B cell (primary cell): ENCODE measurements around the gene PSMA6. TPM values are rescaled to one million over a fixed set of nuclear protein-coding genes. Genes with fewer than 3 reads are reported as not detected.

Experiments used
- ATAC-seq: fragments of 200-7000 bp; cut with Tn5 transposase; one replicate; pipeline ENCODE4 v1.10.0; 2021; ENCODE audit warnings: low read depth, mild to moderate bottlenecking, moderate number of reproducible peaks, moderate library complexity
- CTCF ChIA-PET: fragments of 350-600 bp; sonication (Branson Sonifier 250); formaldehyde crosslinking; loops from one replicate; lab custom pipeline; 2021; ENCODE audit warnings: antibody characterized with exemption, inconsistent platforms; lab: Charles Lee
- POLR2A ChIA-PET: fragments of 350-600 bp; sonication (Branson Sonifier 250); formaldehyde crosslinking; loops from one replicate; lab custom pipeline; 2021; ENCODE audit warnings: antibody characterized with exemption; lab: Charles Lee
- DNase-seq: peaks from one replicate; pipeline ENCODE4 v3.0.0; 2013
- H2AFZ ChIP-seq: 2 replicates; pipeline ENCODE4 v1.6.1; 2012; ENCODE audit warnings: mild to moderate bottlenecking, low read depth, low read length; ENCODE audit not compliant: insufficient read depth, poor library complexity, severe bottlenecking
- H3K27ac ChIP-seq, 2 donors: 1 replicate in 1 of 2; 2 replicates in 1 of 2; pipeline ENCODE4 v1.5.1; 2012 to 2013; ENCODE audit warnings: low read length in 2 of 2, mild to moderate bottlenecking in 2 of 2, moderate library complexity in 1 of 2
- H3K27me3 ChIP-seq, 4 experiments: fragments of 200-600 bp in 1 of 4; sonication (generic) in 1 of 4; replicated peaks in 1 of 4; 1 replicate in 2 of 4; 2 replicates in 2 of 4; pipeline versions ENCODE4 v1.6.1 to v1.7.0; 2013 to 2016; ENCODE audit warnings: low read length in 3 of 4, mild to moderate bottlenecking in 2 of 4, mixed read lengths in 1 of 4, moderate library complexity in 1 of 4; ENCODE audit not compliant: insufficient read depth in 4 of 4, control insufficient read depth in 3 of 4; ENCODE audit errors: control extremely low read depth in 1 of 4
- H3K36me3 ChIP-seq, 2 experiments: replicated peaks in 1 of 2; 1 replicate in 1 of 2; 2 replicates in 1 of 2; pipeline versions ENCODE4 v1.6.1 to v1.7.1; 2013; ENCODE audit warnings: low read length in 1 of 2; ENCODE audit not compliant: insufficient read depth in 2 of 2, control insufficient read depth in 1 of 2; ENCODE audit errors: control extremely low read depth in 1 of 2, extremely low read depth in 1 of 2
- H3K4me1 ChIP-seq, 2 donors: fragments of 200-600 bp in 1 of 2; sonication (generic) in 1 of 2; 1 replicate in 1 of 2; 2 replicates in 1 of 2; pipeline versions ENCODE4 v1.5.1 to v1.6.1; 2013 to 2017; ENCODE audit warnings: low read length in 2 of 2; ENCODE audit not compliant: control insufficient read depth in 2 of 2, insufficient read depth in 2 of 2
- H3K4me2 ChIP-seq: replicated peaks from 2 replicates; pipeline ENCODE3; 2012; ENCODE audit warnings: mild to moderate bottlenecking, low read depth, low read length; ENCODE audit not compliant: poor library complexity, severe bottlenecking
- H3K4me3 ChIP-seq, 5 experiments: fragments of 200-600 bp in 1 of 5; sonication (generic) in 1 of 5; 1 replicate in 3 of 5; 2 replicates in 2 of 5; pipeline versions ENCODE4 v1.5.1 to v1.7.0; 2011 to 2016; ENCODE audit warnings: low read length in 4 of 5, mild to moderate bottlenecking in 4 of 5, low read depth in 2 of 5, control low read depth in 1 of 5, moderate library complexity in 1 of 5; ENCODE audit not compliant: insufficient read depth in 1 of 5; ENCODE audit errors: control extremely low read depth in 1 of 5, extremely low read depth in 1 of 5
- H3K79me2 ChIP-seq: fragments of 200-600 bp; sonication (generic); one replicate; pipeline ENCODE4 v1.6.0; 2016; ENCODE audit warnings: low read length; ENCODE audit not compliant: control insufficient read depth, insufficient read depth
- H3K9ac ChIP-seq: fragments of 200-600 bp; sonication (generic); 2 replicates; pipeline ENCODE4 v1.6.1; 2017; ENCODE audit warnings: mild to moderate bottlenecking, low read length, moderate library complexity
- H3K9me3 ChIP-seq, 3 donors: one replicate each; pipeline versions ENCODE4 v1.6.1 to v1.7.1; 2013; ENCODE audit warnings: low read length in 2 of 3; ENCODE audit not compliant: control insufficient read depth in 2 of 3, insufficient read depth in 1 of 3; ENCODE audit errors: control extremely low read depth in 1 of 3
- H4K20me1 ChIP-seq: 2 replicates; pipeline ENCODE4 v1.6.0; 2012; ENCODE audit warnings: mild to moderate bottlenecking, low read length; ENCODE audit not compliant: insufficient read depth, control insufficient read depth, poor library complexity, severe bottlenecking
- H3K27ac Mint-ChIP-seq: one replicate; pipeline ENCODE4 v1.8.0; 2021; ENCODE audit warnings: mixed read lengths
- H3K27me3 Mint-ChIP-seq: one replicate; pipeline ENCODE4 v1.8.0; 2021; ENCODE audit warnings: mixed read lengths
- H3K4me1 Mint-ChIP-seq: one replicate; pipeline ENCODE4 v1.8.0; 2021; ENCODE audit warnings: mixed read lengths
- H3K4me3 Mint-ChIP-seq: one replicate; pipeline ENCODE4 v1.8.0; 2021; ENCODE audit warnings: mixed read lengths
- H3K9me3 Mint-ChIP-seq: one replicate; pipeline ENCODE4 v1.8.0; 2022; ENCODE audit warnings: mixed read lengths; ENCODE audit not compliant: insufficient read depth
- CTCF ChIP-seq: fragments of 200-600 bp; IDR thresholded peaks from one replicate; pipeline ENCODE4 v1.8.0; 2022; ENCODE audit warnings: antibody characterized with exemption, mild to moderate bottlenecking
- EZH2 ChIP-seq: IDR thresholded peaks from 2 replicates; pipeline ENCODE4 v1.6.1; 2012; ENCODE audit warnings: borderline replicate concordance, low read depth, mild to moderate bottlenecking, moderate library complexity, low read length; ENCODE audit not compliant: insufficient read depth, poor library complexity, severe bottlenecking
- WGBS: methylation state at CpG from one replicate; pipeline ENCODE4 v1.1.5; 2013; ENCODE audit warnings: missing lambda C conversion rate; ENCODE audit not compliant: insufficient coverage; 5-methylcytosine and 5-hydroxymethylcytosine counted together
- intact Hi-C: fragments of 100-400 bp; cut with micrococcal nuclease; formaldehyde crosslinking; loops from one replicate; pipeline ENCODE4 v1.10.0; 2022
- polyA plus RNA-seq: library from polyadenylated mRNA; depleted of rRNA; stranded (reverse); fragments of >200 nt; gene quantifications from 2 replicates; pipeline ENCODE4 v1.2.3, GENCODE V29; 2012
- total RNA-seq, 2 donors: library from RNA; stranded (reverse); fragments of 120-200 nt in 1 of 2; gene quantifications; 1 replicate in 1 of 2; 2 replicates in 1 of 2; pipeline versions ENCODE4 v1.2.3 to v1.2.4, GENCODE V29; 2013 to 2022

The PSMA6 gene
- total and polyA plus RNA-seq, 2 donors (not counting 1 experiment from before 2014, with no cell fraction given), result 47.0 to 70.6 TPM

- no peak overlapping the region for H3K4me3 Mint-ChIP-seq
- H3K4me1 ChIP-seq, result peaks cover 44 to 47% of the 10 kb centered on the region in 2 donors
- H3K36me3 ChIP-seq, result peaks cover 0 to 6% of the 10 kb centered on the region in 2 experiments
- ChIA-PET CTCF (interaction anchor here (0.6 kb wide), 1 partner anchor 197 kb away, joined by 3 read pairs; no protein-coding TSS in a partner anchor), POLR2A (no interaction called here)
- H3K27me3 ChIP-seq, result no peaks in the 10 kb centered on the region
- DNase-seq (no peak), ATAC-seq (no peak)
- no peak overlapping the region for H3K27ac Mint-ChIP-seq
- H3K9me3 ChIP-seq, result no peaks in the 10 kb centered on the region
- WGBS, result 100% methylated on average over 1 of the region's 3 CpGs
- H3K27me3 Mint-ChIP-seq, result no peaks in the 10 kb centered on the region
- no peak overlapping the region for H3K4me2 ChIP-seq
- peaks cover 63% of the 10 kb centered on the region for H3K4me1 Mint-ChIP-seq
- H3K9ac ChIP-seq, result no peak overlapping the region
- H3K27ac ChIP-seq, result no peak overlapping the region
- H3K9me3 Mint-ChIP-seq, result no peaks in the 10 kb centered on the region
- intact Hi-C loops, result loop anchor here (10.0 kb wide), 1 partner anchor 238 kb away; the partner anchor contains the start of gene INSM2
- H2AFZ ChIP-seq, result no peak overlapping the region
- no peak overlapping the region for H3K4me3 ChIP-seq
- TF ChIP-seq EZH2, result no peak
- no peak for TF ChIP-seq CTCF
- peaks cover 94% of the 10 kb centered on the region for H3K79me2 ChIP-seq
- H4K20me1 ChIP-seq, result peaks cover 40% of the 10 kb centered on the region
Measured at GRCh38 chr14:35296545-35296944, 4.4 kb downstream of the PSMA6 start.

DNA sequence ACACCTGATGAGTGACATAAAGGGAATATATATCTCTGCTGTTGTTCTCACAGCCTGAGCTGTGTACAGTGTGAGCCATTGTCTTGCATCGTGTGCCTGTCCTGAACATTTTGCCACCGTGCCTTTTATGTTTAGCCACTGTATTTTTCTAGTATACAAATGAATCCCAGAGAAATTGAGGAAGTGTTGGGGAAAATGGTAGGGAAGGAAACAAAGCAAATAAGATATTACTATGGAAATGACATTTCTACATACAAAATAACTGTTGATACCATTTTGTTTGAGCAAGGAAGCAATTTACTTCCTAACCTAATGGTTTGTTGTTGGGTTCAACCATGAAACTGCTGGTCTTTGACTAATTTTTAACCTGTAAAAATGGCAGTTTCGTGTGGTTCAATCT is 5.5 kb downstream of the PSMA6 start:
- H3K27ac Mint-ChIP-seq, result no peak overlapping the region

More for the DNA sequence above, 5.5 kb downstream of the PSMA6 start:
- no CpG with 5 or more reads among the region's 3 CpGs for WGBS
- H3K9me3 ChIP-seq, result no peaks in the 10 kb centered on the region
- no peak overlapping the region for H3K27ac ChIP-seq
- H3K36me3 ChIP-seq, result peaks cover 0 to 6% of the 10 kb centered on the region in 2 experiments
- H3K9ac ChIP-seq, result no peak overlapping the region
- Mint-ChIP-seq H3K9me3 (no peaks in the 10 kb centered on the region), H3K4me1 (peaks cover 66% of the 10 kb centered on the region), H3K4me3 (no peak overlapping the region), H3K27me3 (no peaks in the 10 kb centered on the region)
- no peak for DNase-seq
- H2AFZ ChIP-seq, result no peak overlapping the region
- no peak overlapping the region for H3K4me2 ChIP-seq
- H3K79me2 ChIP-seq, result peaks cover 100% of the 10 kb centered on the region
- intact Hi-C loops, result loop anchor here (10.0 kb wide), 1 partner anchor 237 kb away; the partner anchor contains the start of gene INSM2
- peaks cover 40% of the 10 kb centered on the region for H4K20me1 ChIP-seq
- ChIA-PET CTCF (interaction anchor here (1.0 kb wide), 1 partner anchor 34 kb away, joined by 4 read pairs; no protein-coding TSS in a partner anchor), POLR2A (no interaction called here)
- ATAC-seq, result no peak
- peaks cover 46 to 52% of the 10 kb centered on the region in 2 donors for H3K4me1 ChIP-seq
- no peaks in the 10 kb centered on the region for H3K27me3 ChIP-seq
- H3K4me3 ChIP-seq, result no peak overlapping the region
- TF ChIP-seq CTCF (no peak), EZH2 (no peak)
